Liver (tissue), 9 donors: ENCODE measurements around the gene INTS6L. TPM values are rescaled to one million over a fixed set of nuclear protein-coding genes. Genes with fewer than 3 reads are reported as not detected.

Experiments
- DNase-seq: peaks from one replicate; pipeline ENCODE4 v3.0.0-alpha.2; 2017; ENCODE audit warnings: low spot score
- H3K27ac ChIP-seq, 2 donors: one replicate each; pipeline ENCODE4 v1.7.0; 2013; ENCODE audit warnings: inconsistent platforms in 2 of 2, low read length in 2 of 2, control low read depth in 1 of 2, low read depth in 1 of 2, mild to moderate bottlenecking in 1 of 2
- H3K27me3 ChIP-seq, 4 donors: one replicate each; pipeline versions ENCODE4 v1.6.1 to v1.7.0; 2013; ENCODE audit warnings: low read length in 3 of 4, inconsistent platforms in 1 of 4, mild to moderate bottlenecking in 1 of 4, moderate library complexity in 1 of 4; ENCODE audit not compliant: control insufficient read depth in 4 of 4, insufficient read depth in 4 of 4
- H3K36me3 ChIP-seq, 4 donors: one replicate each; pipeline versions ENCODE4 v1.6.1 to v1.7.0; 2013; ENCODE audit warnings: low read length in 3 of 4, mild to moderate bottlenecking in 3 of 4, low read depth in 1 of 4, moderate library complexity in 1 of 4; ENCODE audit not compliant: control insufficient read depth in 4 of 4, insufficient read depth in 3 of 4
- H3K4me1 ChIP-seq, 4 donors: one replicate each; pipeline versions ENCODE4 v1.6.1 to v1.7.0; 2013; ENCODE audit warnings: low read length in 3 of 4, mild to moderate bottlenecking in 3 of 4, moderate library complexity in 1 of 4; ENCODE audit not compliant: control insufficient read depth in 4 of 4, insufficient read depth in 4 of 4
- H3K4me3 ChIP-seq, 3 donors: one replicate each; pipeline versions ENCODE4 v1.6.1 to v1.7.0; 2013; ENCODE audit warnings: low read length in 3 of 3, control low read depth in 1 of 3, low read depth in 1 of 3, mild to moderate bottlenecking in 1 of 3
- H3K9ac ChIP-seq, 2 donors: one replicate each; pipeline ENCODE4 v1.7.0; 2013; ENCODE audit warnings: low read length in 2 of 2, mild to moderate bottlenecking in 2 of 2, moderate library complexity in 2 of 2, control low read depth in 1 of 2, low read depth in 1 of 2
- H3K9me3 ChIP-seq, 4 donors: one replicate each; pipeline versions ENCODE4 v1.6.1 to v1.7.0; 2013; ENCODE audit warnings: low read length in 3 of 4; ENCODE audit not compliant: control insufficient read depth in 4 of 4
- ATF3 ChIP-seq: IDR thresholded peaks from 2 replicates; pipeline ENCODE4 v1.6.1; 2016; ENCODE audit warnings: antibody characterized with exemption
- CTCF ChIP-seq: fragments of 150-350 bp; IDR thresholded peaks from 2 replicates; pipeline ENCODE4 v1.5.1; 2017; ENCODE audit warnings: improper control_type of control experiment, low read depth, low read length; ENCODE audit not compliant: missing input control
- EGR1 ChIP-seq, 2 donors: IDR thresholded peaks; 2 replicates each; pipeline ENCODE4 v1.6.1; 2016 to 2018; ENCODE audit warnings: antibody characterized with exemption in 2 of 2, low read depth in 2 of 2
- FOXA1 ChIP-seq: IDR thresholded peaks from 2 replicates; pipeline ENCODE4 v1.6.1; 2016; ENCODE audit warnings: antibody characterized with exemption
- FOXA2 ChIP-seq: IDR thresholded peaks from 2 replicates; pipeline ENCODE4 v1.6.1; 2016; ENCODE audit warnings: antibody characterized with exemption
- GABPA ChIP-seq, 2 donors: IDR thresholded peaks in 1 of 2; conservative IDR thresholded peaks in 1 of 2; 2 replicates each; pipeline ENCODE4 v1.6.1; 2016; ENCODE audit warnings: antibody characterized with exemption in 2 of 2, mild to moderate bottlenecking in 1 of 2, moderate library complexity in 1 of 2
- HNF4A ChIP-seq, 2 donors: conservative IDR thresholded peaks; 2 replicates each; pipeline ENCODE4 v1.6.1; 2016; ENCODE audit warnings: antibody characterized with exemption in 2 of 2, mild to moderate bottlenecking in 2 of 2
- JUND ChIP-seq, 2 donors: IDR thresholded peaks; 2 replicates each; pipeline ENCODE4 v1.6.1; 2016; ENCODE audit warnings: antibody characterized with exemption in 2 of 2
- MAX ChIP-seq: IDR thresholded peaks from 2 replicates; pipeline ENCODE4 v1.6.1; 2016; ENCODE audit warnings: antibody characterized with exemption
- NR2F2 ChIP-seq: IDR thresholded peaks from 2 replicates; pipeline ENCODE4 v1.6.1; 2016; ENCODE audit warnings: antibody characterized with exemption
- RAD21 ChIP-seq, 2 donors: IDR thresholded peaks; 2 replicates each; pipeline ENCODE4 v1.6.1; 2016; ENCODE audit warnings: antibody characterized with exemption in 2 of 2, mild to moderate bottlenecking in 2 of 2
- REST ChIP-seq: IDR thresholded peaks from 2 replicates; pipeline ENCODE4 v1.6.1; 2016; ENCODE audit warnings: antibody characterized with exemption, mild to moderate bottlenecking
- RXRA ChIP-seq, 2 donors: IDR thresholded peaks; 2 replicates each; pipeline ENCODE4 v1.6.1; 2017 to 2018; ENCODE audit warnings: antibody characterized with exemption in 2 of 2, mild to moderate bottlenecking in 1 of 2
- SP1 ChIP-seq: IDR thresholded peaks from 2 replicates; pipeline ENCODE4 v1.6.1; 2018; ENCODE audit warnings: antibody characterized with exemption, mild to moderate bottlenecking
- YY1 ChIP-seq: IDR thresholded peaks from 2 replicates; pipeline ENCODE4 v1.6.1; 2016; ENCODE audit warnings: antibody characterized with exemption, mild to moderate bottlenecking
- ZBTB33 ChIP-seq: IDR thresholded peaks from 2 replicates; pipeline ENCODE4 v1.6.1; 2016; ENCODE audit warnings: antibody characterized with exemption
- WGBS: extraction: QIAGEN DNeasy Blood & Tissue Kit; methylation state at CpG from one replicate; pipeline ENCODE4 v1.1.7; 2013; 5-methylcytosine and 5-hydroxymethylcytosine counted together
- polyA plus RNA-seq, 2 donors: library from polyadenylated mRNA; stranded (reverse) in 1 of 2; unstranded in 1 of 2; fragments of 200-250 nt in 1 of 2; fragments of >200 nt in 1 of 2; fragmentation: Nextera tagmentation in 1 of 2; extraction: Ambion mirVana in 1 of 2; gene quantifications; one replicate each; pipeline versions ENCODE4 v1.2.1 to v1.2.3, GENCODE V29; 2013 to 2015
- total RNA-seq, 2 donors: library from RNA; depleted of rRNA; stranded (reverse); fragments of >200 nt; gene quantifications; one replicate each; pipeline ENCODE4 v1.2.3, GENCODE V29; 2014
- donor health status: healthy.
- donor health status: healthy.
- donor health status: healthy.
- donor health status: healthy.
- donor health status: healthy.

The INTS6L gene
- total and polyA plus RNA-seq, 4 donors = 0.49 to 8.2 (median 1.2) TPM

GRCh38 chrX:135490979-135491514, 29.4 kb upstream of the INTS6L start:
- no peak overlapping the region for H3K27ac ChIP-seq
- no peaks in the 10 kb centered on the region for H3K4me1 ChIP-seq
- H3K36me3 ChIP-seq = no peaks in the 10 kb centered on the region
- TF ChIP-seq MAX (no peak), EGR1 (IDR thresholded peaks at IDR 0.05; ENCODE audit: low read depth in 2 of 2) (no peak), SP1 (no peak), RAD21 (IDR thresholded peaks at IDR 0.05) (no peak), JUND (IDR thresholded peaks at IDR 0.05) (no peak), NR2F2 (no peak), FOXA1 (no peak), REST (no peak), GABPA (IDR thresholded peaks at IDR 0.05 in 1 of 2, conservative IDR thresholded peaks at IDR 0.05 in 1 of 2) (no peak), ZBTB33 (no peak), FOXA2 (no peak), YY1 (no peak), RXRA (IDR thresholded peaks at IDR 0.05) (no peak), ATF3 (no peak), HNF4A (conservative IDR thresholded peaks at IDR 0.05) (no peak), CTCF (no peak)
- H3K4me3 ChIP-seq = no peak overlapping the region
- 86% methylated on average over 4 of the region's 4 CpGs for WGBS
- no peaks in the 10 kb centered on the region for H3K27me3 ChIP-seq
- no peaks in the 10 kb centered on the region for H3K9me3 ChIP-seq
- H3K9ac ChIP-seq = no peak overlapping the region
- DNase-seq = no peak

GRCh38 chrX:135494453-135494852, 26.0 kb upstream of the INTS6L start:
- WGBS = 83% methylated on average over 6 of the region's 6 CpGs
- Histone ChIP-seq H3K9me3 (no peaks in the 10 kb centered on the region), H3K4me1 (no peaks in the 10 kb centered on the region), H3K27ac (no peak overlapping the region), H3K27me3 (no peaks in the 10 kb centered on the region), H3K9ac (no peak overlapping the region), H3K36me3 (no peaks in the 10 kb centered on the region), H3K4me3 (no peak overlapping the region)
- no peak for TF ChIP-seq GABPA (IDR thresholded peaks at IDR 0.05 in 1 of 2, conservative IDR thresholded peaks at IDR 0.05 in 1 of 2)
- no peak for TF ChIP-seq YY1
- no peak for TF ChIP-seq MAX
- no peak for TF ChIP-seq SP1
- no peak for TF ChIP-seq ZBTB33
- DNase-seq = no peak
